HUES64 (cell line): ENCODE results near the gene STK4.

Experiments used
- H3K27ac ChIP-seq: 2 replicates; pipeline ENCODE4 v1.7.0; 2013; ENCODE audit warnings: low read depth, low read length, inconsistent platforms
- H3K27me3 ChIP-seq: 2 replicates; pipeline ENCODE4 v1.6.1; 2013; ENCODE audit warnings: mild to moderate bottlenecking, low read length; ENCODE audit not compliant: insufficient read depth
- H3K36me3 ChIP-seq: 2 replicates; pipeline ENCODE4 v1.6.1; 2013; ENCODE audit warnings: mild to moderate bottlenecking, low read length; ENCODE audit not compliant: insufficient read depth
- H3K4me1 ChIP-seq: 2 replicates; pipeline ENCODE4 v1.6.1; 2013; ENCODE audit warnings: mild to moderate bottlenecking, low read length, moderate library complexity; ENCODE audit not compliant: insufficient read depth
- H3K4me3 ChIP-seq: 2 replicates; pipeline ENCODE4 v1.5.1; 2013; ENCODE audit warnings: mild to moderate bottlenecking, low read length, moderate library complexity
- H3K9ac ChIP-seq: 2 replicates; pipeline ENCODE4 v1.6.1; 2013; ENCODE audit warnings: mild to moderate bottlenecking, low read depth, low read length
- H3K9me3 ChIP-seq: 2 replicates; pipeline ENCODE4 v1.6.1; 2013; ENCODE audit warnings: low read depth, low read length; ENCODE audit not compliant: insufficient read depth
- WGBS: fragments of 150-250, 120-280 bp; methylation state at CpG from one replicate; pipeline ENCODE4 v1.1.7; 2013; ENCODE audit warnings: missing lambda C conversion rate; 5-methylcytosine and 5-hydroxymethylcytosine counted together

The STK4 gene

GRCh38 chr20:44963325-44964215 is 2.7 kb upstream of the STK4 start:
- H3K4me1 ChIP-seq, result peaks cover 30% of the 10 kb centered on the region
- no peak overlapping the region for H3K27ac ChIP-seq
- H3K9me3 ChIP-seq, result no peaks in the 10 kb centered on the region
- no peaks in the 10 kb centered on the region for H3K36me3 ChIP-seq
- peaks cover 39% of the 10 kb centered on the region for H3K27me3 ChIP-seq
- no peak overlapping the region for H3K9ac ChIP-seq
- no peak overlapping the region for H3K4me3 ChIP-seq
- WGBS, result 82% methylated on average over 4 of the region's 4 CpGs

GRCh38 chr20:44965651-44966029 is 672 bp upstream of the STK4 start:
- Histone ChIP-seq H3K27me3 (peaks cover 39% of the 10 kb centered on the region), H3K4me1 (peaks cover 19% of the 10 kb centered on the region), H3K9me3 (no peaks in the 10 kb centered on the region), H3K4me3 (peak overlapping the region; percentile 91), H3K9ac (peak overlapping the region; percentile 43; the same call in 1 of the 2 replicates), H3K27ac (no peak overlapping the region), H3K36me3 (no peaks in the 10 kb centered on the region)
- 73% methylated on average over 5 of the region's 5 CpGs for WGBS

- Histone ChIP-seq H3K4me3 (peak overlapping the region; percentile 91), H3K36me3 (peaks cover 6% of the 10 kb centered on the region), H3K27ac (no peak overlapping the region), H3K4me1 (peaks cover 6% of the 10 kb centered on the region; the same call in 1 of the 2 replicates), H3K9ac (peak overlapping the region; percentile 77; the same call in 1 of the 2 replicates), H3K27me3 (peaks cover 30% of the 10 kb centered on the region), H3K9me3 (no peaks in the 10 kb centered on the region)
- WGBS, result 47% methylated on average over 5 of the region's 5 CpGs
Measured at GRCh38 chr20:44967207-44967807, 995 bp downstream of the STK4 start.

GRCh38 chr20:44969300-44969894 is 3.1 kb downstream of the STK4 start:
- 0 out of 2 replicates have a peak, but pooled peaks cover 11% of the 10 kb centered on the region for H3K27me3 ChIP-seq
- peaks cover 6% of the 10 kb centered on the region; the same call in 1 of the 2 replicates for H3K4me1 ChIP-seq
- H3K9ac ChIP-seq, result no peak overlapping the region
- H3K36me3 ChIP-seq, result peaks cover 27% of the 10 kb centered on the region
- H3K27ac ChIP-seq, result no peak overlapping the region
- 88% methylated on average over 3 of the region's 3 CpGs for WGBS
- H3K9me3 ChIP-seq, result no peaks in the 10 kb centered on the region
- H3K4me3 ChIP-seq, result no peak overlapping the region

GRCh38 chr20:44970243-44970757 is 4.0 kb downstream of the STK4 start:
- H3K27ac ChIP-seq, result no peak overlapping the region
- no peak overlapping the region for H3K9ac ChIP-seq
- H3K4me1 ChIP-seq, result peaks cover 6% of the 10 kb centered on the region; the same call in 1 of the 2 replicates
- H3K4me3 ChIP-seq, result no peak overlapping the region
- peaks cover 36% of the 10 kb centered on the region for H3K36me3 ChIP-seq
- WGBS, result 94% methylated on average over 1 of the region's 1 CpG
- H3K9me3 ChIP-seq, result no peaks in the 10 kb centered on the region
- H3K27me3 ChIP-seq, result 0 out of 2 replicates have a peak, but pooled peaks cover 2% of the 10 kb centered on the region

GRCh38 chr20:44973053-44973452 is 6.7 kb downstream of the STK4 start:
- H3K9me3 ChIP-seq, result no peaks in the 10 kb centered on the region
- peaks cover 62% of the 10 kb centered on the region for H3K36me3 ChIP-seq
- H3K27ac ChIP-seq, result no peak overlapping the region

GRCh38 chr20:44976698-44977097 is 10.4 kb downstream of the STK4 start:
- Histone ChIP-seq H3K9me3 (no peaks in the 10 kb centered on the region), H3K36me3 (peaks cover 95% of the 10 kb centered on the region), H3K4me3 (no peak overlapping the region), H3K27ac (no peak overlapping the region), H3K4me1 (no peaks in the 10 kb centered on the region), H3K27me3 (no peaks in the 10 kb centered on the region), H3K9ac (no peak overlapping the region)
- 96% methylated on average over 4 of the region's 4 CpGs for WGBS

More at GRCh38 chr20:44973053-44973452, 6.7 kb downstream of the STK4 start:
- H3K4me1 ChIP-seq, result no peaks in the 10 kb centered on the region
- no peaks in the 10 kb centered on the region for H3K27me3 ChIP-seq
- WGBS, result 93% methylated on average over 2 of the region's 2 CpGs
- H3K9ac ChIP-seq, result no peak overlapping the region
- H3K4me3 ChIP-seq, result no peak overlapping the region

GRCh38 chr20:44979090-44979621 is 12.8 kb downstream of the STK4 start:
- Histone ChIP-seq H3K9me3 (no peaks in the 10 kb centered on the region), H3K4me1 (no peaks in the 10 kb centered on the region), H3K36me3 (peaks cover 92% of the 10 kb centered on the region), H3K9ac (no peak overlapping the region), H3K27ac (no peak overlapping the region), H3K27me3 (no peaks in the 10 kb centered on the region), H3K4me3 (no peak overlapping the region)
- 88% methylated on average over 2 of the region's 2 CpGs for WGBS

GRCh38 chr20:44981736-44982406 is 15.6 kb downstream of the STK4 start:
- H3K4me1 ChIP-seq, result no peaks in the 10 kb centered on the region
- no peaks in the 10 kb centered on the region for H3K27me3 ChIP-seq
- no peak overlapping the region for H3K27ac ChIP-seq
- H3K9ac ChIP-seq, result no peak overlapping the region
- 94% methylated on average over 8 of the region's 8 CpGs for WGBS
- no peak overlapping the region for H3K4me3 ChIP-seq
- no peaks in the 10 kb centered on the region for H3K9me3 ChIP-seq
- H3K36me3 ChIP-seq, result peaks cover 88% of the 10 kb centered on the region

- Histone ChIP-seq H3K9me3 (no peaks in the 10 kb centered on the region), H3K27ac (no peak overlapping the region), H3K4me1 (no peaks in the 10 kb centered on the region), H3K27me3 (no peaks in the 10 kb centered on the region), H3K9ac (no peak overlapping the region), H3K4me3 (no peak overlapping the region), H3K36me3 (peaks cover 88% of the 10 kb centered on the region)
- WGBS, result 95% methylated on average over 7 of the region's 7 CpGs
Measured at GRCh38 chr20:44983093-44983674, 16.9 kb downstream of the STK4 start.
